HG02884 (cell line): ENCODE data around the gene FAM216A.

ENCODE experiments used
- ATAC-seq: cut with Tn5 transposase; IDR thresholded peaks from one replicate; pipeline ENCODE4 v1.9.1; 2021; ENCODE audit warnings: mild to moderate bottlenecking, moderate library complexity; ENCODE audit not compliant: unreplicated experiment

Gene FAM216A

DNA sequence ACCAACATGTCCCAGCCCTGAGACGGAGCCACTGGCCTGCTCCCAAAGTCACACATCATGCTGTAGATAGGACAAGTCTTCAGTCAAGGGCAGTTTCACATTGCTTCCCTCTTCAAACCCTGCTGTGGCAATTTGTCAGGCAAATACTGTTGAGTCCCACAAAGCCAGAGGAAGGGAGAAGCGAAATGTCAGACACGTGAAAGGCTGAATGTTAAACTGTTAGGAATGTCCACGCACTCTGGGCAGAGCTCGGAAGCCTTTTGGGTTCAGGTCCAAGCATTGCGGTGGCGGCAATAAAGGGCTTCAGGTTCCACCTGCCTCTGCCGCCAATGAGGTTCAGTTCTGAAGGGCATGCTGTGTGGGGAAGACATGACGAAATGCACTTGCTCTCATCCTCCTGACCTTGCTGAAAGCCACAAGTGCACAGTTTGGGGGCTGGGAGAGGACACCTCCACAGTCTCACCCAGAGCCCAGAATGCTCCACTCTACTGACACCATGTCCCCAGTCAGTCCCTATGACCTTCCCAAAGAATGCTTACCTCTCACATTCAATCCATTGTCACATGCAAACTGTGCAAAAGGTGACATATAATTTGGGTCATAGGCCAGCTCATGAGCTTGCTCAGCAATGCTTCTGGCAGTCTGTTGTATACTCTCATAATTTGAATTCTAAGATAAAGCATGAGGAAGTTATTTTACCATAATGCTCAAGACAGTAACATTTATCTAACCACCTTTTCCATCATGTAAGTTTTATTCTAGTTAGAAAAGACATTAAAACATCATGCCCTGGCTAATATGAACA, 69.2 kb downstream of the FAM216A start:
- no peak for ATAC-seq

DNA sequence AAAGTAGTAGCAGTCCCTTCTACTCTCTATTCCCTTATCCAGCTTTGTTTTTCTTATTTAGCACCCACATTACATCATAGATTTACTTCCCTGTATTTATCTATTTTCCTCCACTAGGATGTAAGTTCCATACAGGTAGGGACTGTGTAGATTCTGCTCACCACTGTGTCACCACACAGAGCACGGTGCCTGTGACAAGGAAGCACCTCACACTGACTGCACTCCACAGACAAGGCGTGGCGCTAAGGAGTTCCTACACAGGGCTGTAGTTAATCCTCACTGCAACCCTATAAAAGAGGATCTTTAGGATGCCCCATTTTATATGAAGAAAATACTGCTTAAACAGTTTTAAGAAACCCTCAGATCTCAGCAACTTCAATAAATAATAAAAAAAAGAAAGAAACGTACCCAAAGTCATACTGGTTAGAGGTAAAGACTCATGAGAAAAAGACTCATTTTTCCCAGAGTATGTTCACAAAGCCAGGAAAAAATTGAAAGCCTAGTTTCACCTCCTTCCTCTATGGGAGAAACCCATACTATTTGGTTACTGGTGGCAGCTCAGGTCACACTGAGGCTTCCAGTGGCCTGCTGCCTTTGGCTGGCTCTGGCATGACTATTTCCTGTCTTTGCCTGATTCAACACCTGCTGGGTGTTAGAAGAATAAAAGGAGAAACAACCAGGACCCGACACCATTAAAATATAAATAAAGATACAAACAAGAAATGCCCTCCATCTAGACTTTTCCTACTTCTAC, 70.4 kb downstream of the FAM216A start:
- no peak for ATAC-seq
